ENCODE measurements around the gene GHITM. TPM values are rescaled to one million over a fixed set of nuclear protein-coding genes. Genes with fewer than 3 reads are reported as not detected.
"Not testable (repeated sequence)": the region's sequence is repeated elsewhere in the genome, so short reads cannot be mapped to it uniquely, and the experiment has no call there.

Gene GHITM
- total and polyA plus RNA-seq, 2 of the 4 experiments (the other 2 are of a cell fraction), result 103 to 185 TPM

DNA sequence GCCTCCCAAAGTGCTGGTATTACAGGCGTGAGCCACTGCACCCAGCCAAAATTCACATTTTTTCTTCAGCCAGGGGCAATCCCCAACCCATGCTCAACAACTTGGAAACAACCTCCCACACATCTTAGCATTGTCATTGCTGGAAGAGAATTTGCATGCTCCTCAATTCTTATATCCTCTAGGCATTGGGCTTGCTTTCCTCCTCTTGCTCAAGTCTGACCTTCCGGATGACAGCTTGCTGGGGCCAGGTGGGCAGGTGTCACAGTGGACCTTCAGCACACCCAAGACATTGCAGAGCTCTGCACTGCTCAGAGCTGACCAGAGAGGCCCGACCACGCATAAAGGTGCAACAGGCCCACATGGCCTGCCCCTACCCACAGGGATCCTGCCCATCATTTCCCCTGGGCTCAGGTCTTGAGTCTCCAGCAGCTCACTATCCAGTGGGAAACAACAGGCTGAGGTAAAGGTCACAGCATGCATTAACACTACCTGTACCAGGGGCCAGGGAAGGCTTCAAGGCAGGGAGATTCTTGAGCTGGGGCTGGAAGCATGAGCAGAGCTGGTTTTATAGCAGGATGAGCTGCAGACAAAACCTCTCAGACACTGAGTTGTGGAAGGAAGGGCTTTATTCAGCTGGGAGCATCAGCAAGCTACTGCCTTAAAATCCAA is 27.4 kb downstream of the GHITM start:
- H3K4me1 ChIP-seq (ENCODE audit: control insufficient read depth, insufficient read depth, low read length), result no peaks in the 10 kb centered on the region
- H3K4me2 ChIP-seq (ENCODE audit: low read depth, low read length), result no peak overlapping the region
- no peaks in the 10 kb centered on the region for H4K20me1 ChIP-seq (ENCODE audit: insufficient read depth, low read length)
- no peak overlapping the region for H3K4me3 ChIP-seq (ENCODE audit: insufficient read depth, low read depth, low read length)
- H3K9me1 ChIP-seq (ENCODE audit: insufficient read depth, low read length), result no peaks in the 10 kb centered on the region
- no peak overlapping the region for H2BK5ac ChIP-seq (ENCODE audit: low read depth, low read length, poor library complexity, severe bottlenecking)
- no peak overlapping the region for H2AFZ ChIP-seq (replicated peaks; ENCODE audit: low read length, poor library complexity)
- H3K27me3 ChIP-seq (ENCODE audit: control insufficient read depth, insufficient read depth, low read length), result peaks cover 6% of the 10 kb centered on the region
- no peaks in the 10 kb centered on the region for H3K9me3 ChIP-seq (ENCODE audit: control insufficient read depth, insufficient read depth, low read length)
- no peak overlapping the region for H3K9ac ChIP-seq (ENCODE audit: low read depth, low read length)
- no peak overlapping the region for H3K4ac ChIP-seq (ENCODE audit: low read depth, low read length)
- WGBS, 2 experiments (ENCODE audit: extremely low coverage in 2 of 2, insufficient read length in 1 of 2), result 40% methylated on average over 1 of the region's 4 CpGs; no CpG with 5 or more reads in 1 of the 2 experiments
- no peaks in the 10 kb centered on the region for H3K79me1 ChIP-seq (ENCODE audit: low read depth in 1 of 2, low read length in 2 of 2)
- in situ Hi-C loops (cut with MboI; ENCODE audit: low sequenced_read_pairs), result no loop called here
- no peak overlapping the region for H2BK120ac ChIP-seq (ENCODE audit: low read depth, low read length)
- TF ChIP-seq RAD21 (IDR thresholded peaks at IDR 0.05; ENCODE audit: low read length), result no peak
- H3K27ac ChIP-seq (ENCODE audit: insufficient read depth, low read length), result no peak overlapping the region
- H3K36me3 ChIP-seq (ENCODE audit: control insufficient read depth, insufficient read depth, low read length), result no peaks in the 10 kb centered on the region
- H3K23ac ChIP-seq (ENCODE audit: low read depth, low read length), result no peak overlapping the region
- POLR2A ChIA-PET (ENCODE audit: unreplicated experiment), result no interaction called here
- BruUV-seq (replicated peaks), result no TSS peak
- CTCF ChIA-PET, result no interaction called here
- H3K18ac ChIP-seq (ENCODE audit: low read depth, low read length), result no peak overlapping the region
- no peak overlapping the region for H2AK5ac ChIP-seq (ENCODE audit: low read depth, low read length)
- no peak overlapping the region for H2BK20ac ChIP-seq (ENCODE audit: low read depth, low read length)
- no peak overlapping the region for H2AK9ac ChIP-seq (replicated peaks; ENCODE audit: low read depth, low read length, poor library complexity)
- H4K8ac ChIP-seq (ENCODE audit: low read depth in 2 of 2, low read length in 2 of 2), result no peak overlapping the region
- H3K14ac ChIP-seq (replicated peaks; ENCODE audit: low read depth, low read length), result no peak overlapping the region
- H4K5ac ChIP-seq (ENCODE audit: low read depth, low read length), result no peak overlapping the region
- H2BK15ac ChIP-seq (ENCODE audit: low read depth, low read length), result no peak overlapping the region
- DNase-seq (no peak), ATAC-seq (ENCODE audit: low read depth) (no peak)
- dilution Hi-C loops (cut with HindIII; ENCODE audit: low sequenced_read_pairs, unreplicated experiment), result no loop called here
- H3K56ac ChIP-seq (ENCODE audit: extremely low read depth, insufficient read depth, low read length), result no peak overlapping the region
- no peak overlapping the region for H4K91ac ChIP-seq (ENCODE audit: insufficient read depth, low read depth, low read length)
- intact Hi-C loops (cut with micrococcal nuclease), result no loop called here

DNA sequence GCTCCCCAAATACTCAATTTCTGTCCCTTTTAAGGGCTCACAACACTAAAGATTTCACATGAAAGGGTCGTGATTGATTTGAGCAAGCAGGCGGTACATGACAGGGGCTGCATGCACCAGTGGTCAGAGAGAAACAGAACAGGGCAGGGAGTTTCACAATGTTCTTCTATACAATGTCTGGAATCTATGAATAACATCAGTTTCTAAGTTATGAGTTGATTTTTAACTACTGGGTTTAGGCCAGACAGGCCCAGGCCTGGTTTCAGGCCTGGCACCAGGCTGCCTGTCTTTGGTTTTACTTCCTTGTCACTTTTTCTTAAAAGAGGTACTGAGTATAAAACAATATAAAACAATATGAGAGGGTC is 28.0 kb downstream of the GHITM start:
- H3K18ac ChIP-seq (ENCODE audit: low read depth, low read length); dilution Hi-C loops (cut with HindIII; ENCODE audit: low sequenced_read_pairs, unreplicated experiment); H3K4me3 ChIP-seq (ENCODE audit: insufficient read depth, low read depth, low read length); H3K4ac ChIP-seq (ENCODE audit: low read depth, low read length); H3K27me3 ChIP-seq (ENCODE audit: control insufficient read depth, insufficient read depth, low read length); H4K20me1 ChIP-seq (ENCODE audit: insufficient read depth, low read length); CTCF ChIA-PET; BruUV-seq (replicated peaks); POLR2A ChIA-PET (ENCODE audit: unreplicated experiment); H3K36me3 ChIP-seq (ENCODE audit: control insufficient read depth, insufficient read depth, low read length); H3K56ac ChIP-seq (ENCODE audit: extremely low read depth, insufficient read depth, low read length); H3K4me1 ChIP-seq (ENCODE audit: control insufficient read depth, insufficient read depth, low read length); H3K4me2 ChIP-seq (ENCODE audit: low read depth, low read length); H3K9me3 ChIP-seq (ENCODE audit: control insufficient read depth, insufficient read depth, low read length); H2AK5ac ChIP-seq (ENCODE audit: low read depth, low read length); H3K9ac ChIP-seq (ENCODE audit: low read depth, low read length); H2BK20ac ChIP-seq (ENCODE audit: low read depth, low read length); DNase-seq; H4K8ac ChIP-seq (ENCODE audit: low read depth in 2 of 2, low read length in 2 of 2); ATAC-seq (ENCODE audit: low read depth); H2AK9ac ChIP-seq (replicated peaks; ENCODE audit: low read depth, low read length, poor library complexity); H3K14ac ChIP-seq (replicated peaks; ENCODE audit: low read depth, low read length); H2BK15ac ChIP-seq (ENCODE audit: low read depth, low read length); H2AFZ ChIP-seq (replicated peaks; ENCODE audit: low read length, poor library complexity); H3K9me1 ChIP-seq (ENCODE audit: insufficient read depth, low read length); in situ Hi-C loops (cut with MboI; ENCODE audit: low sequenced_read_pairs); H4K91ac ChIP-seq (ENCODE audit: insufficient read depth, low read depth, low read length); H3K79me1 ChIP-seq (ENCODE audit: low read depth in 1 of 2, low read length in 2 of 2); H2BK5ac ChIP-seq (ENCODE audit: low read depth, low read length, poor library complexity, severe bottlenecking); H3K27ac ChIP-seq (ENCODE audit: insufficient read depth, low read length); H2BK120ac ChIP-seq (ENCODE audit: low read depth, low read length); intact Hi-C loops (cut with micrococcal nuclease); H3K23ac ChIP-seq (ENCODE audit: low read depth, low read length); H4K5ac ChIP-seq (ENCODE audit: low read depth, low read length): not testable (repeated sequence)
- no CpG with 5 or more reads among the region's 2 CpGs for WGBS, 2 experiments (ENCODE audit: extremely low coverage in 2 of 2, insufficient read length in 1 of 2)
